GM18858 (cell line): ENCODE data around the gene SERPINE1.

Source experiments
- ATAC-seq: cut with Tn5 transposase; IDR thresholded peaks from one replicate; pipeline ENCODE4 v1.9.1; 2021; ENCODE audit not compliant: unreplicated experiment

SERPINE1 gene

GRCh38 chr7:101151908-101152651, 25.2 kb downstream of the SERPINE1 start:
- no peak for ATAC-seq

GRCh38 chr7:101153969-101154692, 27.2 kb downstream of the SERPINE1 start, which contains the start of gene AP1S1:
Gene AP1S1, plus strand, starts transcription at chr7:101154476. Its CDS starts 39 bp downstream, at chr7:101154515.
- no peak for ATAC-seq

DNA sequence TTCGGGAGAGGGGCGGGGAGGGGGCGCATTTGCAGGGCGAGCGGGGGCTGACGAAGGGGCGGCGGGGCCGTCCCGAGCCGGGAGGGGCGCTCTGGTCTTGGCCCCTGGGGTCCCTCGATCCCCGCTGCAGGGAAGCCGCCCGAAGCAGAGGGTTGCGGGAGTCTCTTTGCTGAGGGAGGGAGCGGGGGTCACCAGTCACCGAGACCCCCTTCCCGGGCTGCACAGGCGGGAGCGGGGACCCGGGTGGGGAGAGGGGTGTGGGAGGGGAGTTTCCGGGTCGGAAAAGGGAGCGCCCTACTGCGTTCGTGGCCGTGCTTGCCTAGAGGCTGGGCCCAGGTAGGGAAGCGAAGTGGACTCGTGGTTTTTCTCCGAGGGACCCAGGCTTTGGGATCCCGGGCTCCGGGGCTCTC, 27.8 kb downstream of the SERPINE1 start:
- no peak for ATAC-seq

GRCh38 chr7:101155303-101155702, 28.4 kb downstream of the SERPINE1 start:
- no peak for ATAC-seq

GRCh38 chr7:101156277-101156676, 29.4 kb downstream of the SERPINE1 start:
- no peak for ATAC-seq

DNA sequence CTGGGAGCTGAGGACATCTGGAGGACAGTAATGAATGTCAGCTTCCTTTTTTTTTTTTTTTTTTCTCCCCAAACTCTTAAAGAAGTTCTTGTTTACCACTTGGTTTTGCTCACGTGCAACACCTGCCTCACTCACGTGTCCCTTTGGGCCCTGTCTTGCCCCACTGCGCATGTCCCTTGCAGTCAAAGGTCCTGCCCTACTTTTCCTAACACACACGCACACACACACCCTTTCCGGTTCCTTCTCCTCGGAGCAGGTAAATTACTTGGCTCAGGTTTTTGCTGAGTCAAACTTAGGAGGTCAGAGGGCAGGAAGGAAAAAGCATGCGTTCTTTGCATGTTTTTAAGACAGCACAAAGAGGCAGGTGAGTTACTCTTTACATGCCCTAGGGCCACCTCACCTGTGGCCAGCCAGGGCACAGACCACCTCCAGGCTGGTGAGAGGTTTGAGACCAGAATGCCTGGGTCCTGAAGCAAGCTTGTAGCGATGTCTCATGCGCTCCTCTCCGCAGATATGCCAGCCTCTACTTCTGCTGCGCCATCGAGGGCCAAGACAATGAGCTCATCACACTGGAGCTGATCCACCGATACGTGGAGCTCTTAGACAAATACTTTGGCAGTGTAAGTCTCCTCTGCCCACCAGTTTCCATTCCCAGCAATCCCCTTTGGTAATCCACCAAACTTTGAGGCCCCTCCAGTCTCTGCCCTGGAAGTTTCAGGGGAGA, 30.1 kb downstream of the SERPINE1 start:
- no peak for ATAC-seq

- no peak for ATAC-seq
These were observed 33.1 kb downstream of the SERPINE1 start for GRCh38 chr7:101159696-101160674.

GRCh38 chr7:101160910-101161309, 34.0 kb downstream of the SERPINE1 start:
- no peak for ATAC-seq

DNA sequence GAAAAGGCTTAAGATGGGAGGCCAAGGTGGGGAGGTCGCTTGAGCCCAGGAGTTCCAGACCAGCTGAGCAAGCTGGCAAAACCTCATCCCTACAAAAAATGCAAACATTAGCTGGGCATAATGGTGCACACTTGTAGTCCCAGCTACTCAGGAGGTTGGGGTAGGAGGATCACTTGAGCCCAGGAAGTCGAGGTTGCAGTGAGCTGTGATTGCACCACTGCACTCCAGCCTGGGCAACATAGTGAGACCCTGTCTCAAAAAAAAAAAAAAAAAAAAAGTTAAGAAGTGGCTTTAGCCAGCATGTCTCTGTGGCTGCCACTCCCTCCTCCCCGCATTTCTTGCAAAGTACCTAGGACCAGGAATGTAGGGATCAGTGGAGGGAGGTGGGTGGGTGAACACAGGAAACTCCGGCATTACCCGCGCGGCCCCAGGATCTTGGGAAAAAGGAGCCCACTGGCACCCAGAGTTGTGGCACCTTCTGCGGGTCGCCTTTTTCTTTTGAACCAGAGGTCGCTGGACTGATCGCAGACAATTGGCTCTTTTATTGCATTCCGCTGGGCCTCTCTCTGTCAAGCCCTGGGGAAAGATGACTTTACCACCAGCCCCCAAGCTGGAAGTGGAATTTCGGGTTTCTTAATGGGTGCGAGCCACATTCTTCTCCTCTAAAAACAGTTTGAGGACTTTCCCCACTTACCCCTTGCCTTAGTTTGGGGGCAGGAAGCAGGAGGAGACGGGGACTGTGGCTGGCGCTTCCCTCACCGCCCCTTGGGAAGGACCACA, 35.0 kb downstream of the SERPINE1 start:
- ATAC-seq: no peak

DNA sequence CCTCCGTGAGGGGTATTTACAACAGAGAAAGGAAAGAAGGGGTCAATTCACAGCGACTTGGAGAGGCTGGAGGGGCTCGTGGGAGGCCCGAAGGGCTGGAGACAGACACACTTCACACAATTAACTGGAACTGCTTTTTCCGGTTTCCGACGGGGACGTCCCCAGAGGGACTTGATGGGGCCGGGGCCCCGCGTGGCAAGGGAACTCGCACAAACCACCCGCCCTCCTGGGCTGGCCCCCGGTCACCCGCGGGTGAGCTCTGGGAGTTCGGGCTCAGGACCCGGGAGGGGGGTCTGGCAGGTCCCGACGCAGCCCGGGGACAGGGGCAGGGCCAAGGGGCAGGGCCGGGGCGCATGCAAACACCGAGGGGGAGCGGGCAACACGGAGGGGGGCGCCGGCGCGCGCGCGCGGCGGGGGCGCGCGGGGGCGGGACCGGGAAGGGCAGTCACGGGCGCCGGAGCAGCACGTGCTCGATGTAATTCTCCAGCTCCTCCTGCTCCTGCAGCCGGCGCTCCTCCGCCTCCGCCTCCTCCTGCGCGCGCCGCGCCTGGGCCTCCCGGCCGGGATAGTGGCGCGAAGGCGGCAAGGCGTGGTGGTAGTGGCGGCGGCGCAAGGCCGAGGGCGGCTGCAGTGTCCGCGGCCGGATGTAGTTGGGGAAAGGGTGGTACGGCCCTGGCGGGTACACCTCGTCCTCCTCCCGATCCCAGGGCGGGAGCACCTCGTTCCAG, 35.8 kb downstream of the SERPINE1 start:
- no peak for ATAC-seq

GRCh38 chr7:101163279-101164070, 36.6 kb downstream of the SERPINE1 start:
- ATAC-seq: no peak

DNA sequence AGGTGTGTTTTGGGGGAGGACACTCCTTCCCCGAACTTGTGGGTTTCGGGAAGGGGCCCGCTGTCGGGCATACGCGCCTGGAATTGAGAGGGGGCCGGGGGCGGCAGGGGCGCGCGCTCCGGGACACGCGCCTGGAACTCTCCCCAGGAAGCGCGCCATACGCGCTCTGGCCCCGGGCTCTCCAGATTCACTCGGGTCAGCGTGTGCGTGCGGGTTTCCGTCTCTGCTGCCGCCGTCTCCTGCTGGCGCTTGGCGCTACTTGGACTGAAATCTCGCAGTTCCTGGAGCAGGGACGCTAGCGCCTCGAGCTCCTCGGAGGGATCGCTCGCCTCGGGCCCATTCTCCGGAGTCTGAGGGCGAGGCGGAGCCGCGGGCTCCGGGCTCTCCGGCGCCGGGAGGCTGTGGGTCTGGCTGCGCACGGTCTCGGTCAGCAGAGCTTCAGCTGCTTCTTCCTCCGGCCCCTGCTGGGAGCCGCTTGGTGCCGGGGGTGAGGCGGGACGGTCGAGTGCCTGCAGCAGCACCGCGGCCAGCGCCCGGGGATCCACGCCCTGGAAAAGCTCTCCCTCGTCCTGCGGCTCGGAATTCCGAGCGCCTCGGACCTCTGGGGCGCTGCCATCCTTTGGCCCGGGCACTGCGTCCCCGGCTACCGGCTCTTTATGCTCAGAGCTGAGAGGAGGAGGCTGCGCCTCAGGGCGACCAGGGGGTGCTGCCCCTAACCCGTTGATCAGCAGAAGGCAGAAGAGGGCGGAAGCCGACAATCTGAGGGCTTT, 37.4 kb downstream of the SERPINE1 start:
- ATAC-seq: no peak

DNA sequence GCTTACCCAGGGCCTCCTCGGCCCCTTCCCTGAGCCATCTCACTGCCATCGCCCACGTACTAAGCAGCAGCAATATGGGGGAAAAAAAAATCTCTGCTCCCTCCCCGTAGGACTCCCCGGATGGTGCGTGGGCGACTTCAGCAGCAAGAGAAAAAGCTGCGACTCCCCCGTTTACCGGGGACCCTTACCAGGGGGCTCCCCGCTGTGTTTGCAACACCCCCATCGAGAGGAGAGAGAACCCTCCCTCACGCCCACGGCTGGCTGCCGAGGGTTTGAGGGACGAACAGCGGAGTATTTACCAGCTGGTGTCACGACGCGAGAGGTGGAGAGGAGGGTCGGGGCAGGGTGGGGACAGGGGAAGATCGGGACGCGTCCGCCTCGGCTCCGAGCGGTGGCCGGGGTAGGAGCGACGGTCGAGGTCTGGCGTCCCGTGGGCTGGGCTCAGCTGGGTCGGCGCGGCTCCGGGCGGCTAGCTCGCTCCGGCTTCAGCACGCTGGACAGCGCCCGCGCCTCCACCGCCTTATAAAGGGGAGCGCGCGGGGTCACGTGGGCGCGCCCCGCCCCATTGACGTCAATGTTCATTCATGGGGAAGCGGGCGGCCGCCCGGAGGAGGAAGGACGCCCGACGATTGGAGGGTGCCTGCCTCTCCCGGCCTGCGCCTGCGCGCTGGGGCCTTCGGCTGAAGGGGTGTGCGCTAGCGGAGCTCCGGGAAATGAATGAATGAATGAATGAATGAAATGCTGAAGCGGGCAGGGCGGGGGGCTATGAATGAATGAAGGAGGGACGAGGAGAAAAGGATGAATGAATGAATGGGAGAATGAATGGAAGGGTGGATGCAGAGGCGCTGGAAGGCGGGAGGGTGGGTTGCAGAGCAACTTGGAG, 38.4 kb downstream of the SERPINE1 start, which contains the start of gene VGF:
Gene VGF, minus strand, starts transcription at position 495 of the 883 bp plus-strand sequence. CDS start 726 bp downstream, outside the sequence.
- ATAC-seq: peak; percentile 42

GRCh38 chr7:101165958-101166647, 39.2 kb downstream of the SERPINE1 start:
- ATAC-seq: no peak

DNA sequence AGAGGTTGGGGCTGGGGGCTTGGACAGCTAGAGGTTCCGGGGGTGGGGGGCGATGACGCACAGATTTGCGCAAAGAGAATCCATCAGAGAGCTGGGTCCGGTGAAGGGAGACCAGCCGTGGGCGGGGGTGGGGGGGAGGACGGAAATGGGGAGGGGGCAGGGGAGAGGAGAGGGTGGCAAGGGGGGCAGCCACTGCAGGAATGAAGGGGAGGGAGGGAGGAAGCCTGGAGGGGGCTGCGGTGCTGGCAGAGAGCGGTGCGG, 39.7 kb downstream of the SERPINE1 start:
- ATAC-seq: no peak
